ENCODE measurements around the gene AHCYL1. TPM values are rescaled to one million over a fixed set of nuclear protein-coding genes. Genes with fewer than 3 reads are reported as not detected.

Gene AHCYL1
- total and polyA plus RNA-seq, 10 of the 15 experiments (the other 5 are each of a cell fraction or from before 2014, with no cell fraction given): 24.7 to 73.6 (median 46.8) TPM

DNA sequence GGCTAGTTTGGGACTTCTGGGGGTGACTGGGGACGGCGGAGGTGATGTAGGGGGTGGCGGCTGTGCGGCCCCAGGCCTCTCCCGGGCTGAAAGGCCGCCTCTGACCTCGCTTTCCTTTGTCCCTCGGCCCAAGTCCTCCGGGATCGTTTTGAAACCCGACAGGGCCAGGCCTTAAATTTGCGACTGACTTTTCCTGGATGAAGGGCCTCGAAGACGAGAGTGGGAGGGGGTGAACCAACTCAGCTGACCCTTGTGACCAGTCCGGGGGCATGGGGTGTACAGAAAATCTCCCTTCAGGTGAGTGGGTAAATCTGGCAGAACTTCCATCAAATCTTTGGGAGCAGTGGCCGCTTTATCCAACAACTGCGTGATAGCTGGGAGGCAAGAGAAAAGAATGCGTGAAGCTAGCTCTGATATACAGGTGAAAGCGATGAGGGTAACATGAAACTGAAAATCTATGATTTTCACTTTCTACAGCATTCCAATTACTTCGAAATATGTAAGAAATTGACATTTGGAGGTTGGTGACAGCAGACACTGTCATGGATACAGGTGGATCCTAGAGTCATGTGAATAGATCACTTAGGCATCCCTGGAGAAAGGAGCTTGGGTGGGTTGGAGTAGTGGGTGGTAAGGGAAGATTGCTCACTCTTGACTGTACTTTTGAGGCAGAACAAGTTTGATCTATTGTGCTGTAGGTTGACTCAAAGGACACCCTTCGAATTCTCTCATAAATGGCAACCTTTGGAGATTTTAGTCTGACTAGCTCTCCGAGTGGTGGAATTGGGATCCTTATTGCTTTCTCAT is 885 bp downstream of the AHCYL1 start:
- peak overlapping the region; percentile 75 for H2AFZ ChIP-seq (ENCODE audit: control insufficient read depth, low read depth, low read length)
- no TSS peak for BruUV-seq (replicated peaks)
- ChIA-PET CTCF (interaction anchor here (0.6 to 16.8 kb wide), 66 partner anchors 9 to 703 kb away, joined by 3 to 759 read pairs (median 6); partner anchors contain the start of genes AMPD2, ATXN7L2, GNAI3 and GNAT2), SMC1A (ENCODE audit: uncharacterized antibody, unreplicated experiment) (interaction anchor here (0.7 to 13.9 kb wide), 29 partner anchors 8 to 453 kb away, joined by 3 to 431 read pairs (median 8); partner anchors contain the start of genes GNAI3 and STRIP1), RAD21 (ENCODE audit: unreplicated experiment) (interaction anchor here (0.6 to 15.4 kb wide), 35 partner anchors 7 to 454 kb away, joined by 3 to 390 read pairs (median 6); partner anchors contain the start of genes GNAI3, RBM15 and STRIP1), POLR2A (interaction anchor here (0.6 to 4.7 kb wide), 11 partner anchors 22 to 566 kb away, joined by 3 to 28 read pairs (median 5); partner anchors contain the start of genes GNAI3 and STRIP1)
- peak overlapping the region; percentile 76 for H3K27ac ChIP-seq (ENCODE audit: control insufficient read depth, insufficient read depth)
- peaks cover 40% of the 10 kb centered on the region for H3K79me2 ChIP-seq (ENCODE audit: control insufficient read depth, insufficient read depth, low read length)
- H3K9me3 ChIP-seq (replicated peaks; ENCODE audit: control insufficient read depth, insufficient read depth, low read length): no peaks in the 10 kb centered on the region
- H3K4me3 ChIP-seq: peak overlapping the region; percentile 79
- in situ Hi-C loops (cut with MboI): loop anchor here (5.0 kb wide), 2 partner anchors 343 to 438 kb away; partner anchors contain the start of gene GNAI3
- ATAC-seq (no peak), DNase-seq (ENCODE audit: low read depth, low spot score) (no peak), FAIRE-seq (no peak)
- H3K27me3 ChIP-seq (replicated peaks in 1 of 2; ENCODE audit: control insufficient read depth in 2 of 2, insufficient read depth in 2 of 2, low read length in 1 of 2): no peaks in the 10 kb centered on the region
- peak overlapping the region; percentile 96 for H3K4me2 ChIP-seq (ENCODE audit: control insufficient read depth, insufficient read depth)
- H4K20me1 ChIP-seq (ENCODE audit: control insufficient read depth, insufficient read depth): no peaks in the 10 kb centered on the region; the same call in 1 of the 2 replicates
- intact Hi-C loops (cut with micrococcal nuclease; ENCODE audit: unreplicated experiment): no loop called here
- TF ChIP-seq POLR2AphosphoS5 (IDR thresholded peaks at IDR 0.05; ENCODE audit: low read length) (no peak), IKZF2 (IDR thresholded peaks at IDR 0.05) (peak in 1 of 2 experiments; percentile 30; a peak in 1 of 4 replicates), EED (IDR thresholded peaks at IDR 0.05; ENCODE audit: low read depth) (0 out of 2 replicates have a peak, but pooled peaks have one; percentile 12), RELA (IDR thresholded peaks at IDR 0.05; ENCODE audit: borderline replicate concordance, partially characterized antibody) (no peak)
- TF ChIP-seq, protein P1, sequence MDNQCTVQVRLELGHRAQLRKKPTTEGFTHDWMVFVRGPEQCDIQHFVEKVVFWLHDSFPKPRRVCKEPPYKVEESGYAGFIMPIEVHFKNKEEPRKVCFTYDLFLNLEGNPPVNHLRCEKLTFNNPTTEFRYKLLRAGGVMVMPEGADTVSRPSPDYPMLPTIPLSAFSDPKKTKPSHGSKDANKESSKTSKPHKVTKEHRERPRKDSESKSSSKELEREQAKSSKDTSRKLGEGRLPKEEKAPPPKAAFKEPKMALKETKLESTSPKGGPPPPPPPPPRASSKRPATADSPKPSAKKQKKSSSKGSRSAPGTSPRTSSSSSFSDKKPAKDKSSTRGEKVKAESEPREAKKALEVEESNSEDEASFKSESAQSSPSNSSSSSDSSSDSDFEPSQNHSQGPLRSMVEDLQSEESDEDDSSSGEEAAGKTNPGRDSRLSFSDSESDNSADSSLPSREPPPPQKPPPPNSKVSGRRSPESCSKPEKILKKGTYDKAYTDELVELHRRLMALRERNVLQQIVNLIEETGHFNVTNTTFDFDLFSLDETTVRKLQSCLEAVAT (IDR thresholded peaks at IDR 0.05): 0 out of 2 replicates have a peak, but pooled peaks have one; percentile 27
- H3K4me1 ChIP-seq (ENCODE audit: control insufficient read depth, insufficient read depth, low read length): peaks cover 7% of the 10 kb centered on the region
- H3K9ac ChIP-seq (ENCODE audit: control insufficient read depth, insufficient read depth, low read length): peak overlapping the region; percentile 93
- peaks cover 0 to 2% of the 10 kb centered on the region in 2 experiments; a peak in 1 of 4 replicates for H3K36me3 ChIP-seq (ENCODE audit: control insufficient read depth in 2 of 2, insufficient read depth in 2 of 2, low read length in 1 of 2)
- WGBS (ENCODE audit: insufficient coverage, insufficient replicate concordance, low lambda C conversion rate, missing lambda C conversion rate): 6% methylated on average over 21 of the region's 22 CpGs

Data from GM12878 (cell line).